ENCODE results near the gene RGS13. TPM values are rescaled to one million over a fixed set of nuclear protein-coding genes. Genes with fewer than 3 reads are reported as not detected.

RGS13 gene
- total RNA-seq, 2 experiments from 2014 or later, result 0.17 to 0.30 TPM

GRCh38 chr1:192668409-192668983 lies 32.5 kb downstream of the RGS13 start:
- no peak overlapping the region for H3K27ac Mint-ChIP-seq
- CTCF ChIA-PET, result no interaction called here
- no peak overlapping the region for H3K27ac ChIP-seq (ENCODE audit: low read depth in 1 of 2, low read length in 2 of 2)
- H3K36me3 Mint-ChIP-seq (ENCODE audit: low read depth), result no peaks in the 10 kb centered on the region
- H3K9me3 Mint-ChIP-seq, result no peaks in the 10 kb centered on the region
- peaks cover 13% of the 10 kb centered on the region for H3K27me3 Mint-ChIP-seq
- DNase-seq (no peak), ATAC-seq (ENCODE audit: poor library complexity) (no peak)
- no peak overlapping the region for H3K4me3 ChIP-seq (ENCODE audit: low read length)
- no peaks in the 10 kb centered on the region for H3K4me1 ChIP-seq (ENCODE audit: insufficient read depth, low read length)
- peaks cover 0 to 6% of the 10 kb centered on the region in 2 experiments for H3K9me3 ChIP-seq (ENCODE audit: control insufficient read depth in 1 of 2, insufficient read depth in 1 of 2, low read length in 2 of 2)
- no peaks in the 10 kb centered on the region for H3K27me3 ChIP-seq (ENCODE audit: control insufficient read depth in 1 of 2, insufficient read depth in 2 of 2, low read length in 2 of 2)
- no peak for TF ChIP-seq CTCF (IDR thresholded peaks at IDR 0.05)
- H3K4me3 Mint-ChIP-seq, result no peak overlapping the region
- no peaks in the 10 kb centered on the region for H3K4me1 Mint-ChIP-seq (ENCODE audit: low read depth)
- POLR2A ChIA-PET, result no interaction called here
- no peaks in the 10 kb centered on the region for H3K36me3 ChIP-seq (ENCODE audit: insufficient read depth, low read length)
- intact Hi-C loops (cut with DNase I, micrococcal nuclease), result no loop called here

GRCh38 chr1:192669174-192669573 lies 33.2 kb downstream of the RGS13 start:
- no peak for TF ChIP-seq CTCF (IDR thresholded peaks at IDR 0.05)
- Mint-ChIP-seq H3K9me3 (no peaks in the 10 kb centered on the region), H3K36me3 (ENCODE audit: low read depth) (no peaks in the 10 kb centered on the region), H3K4me3 (no peak overlapping the region), H3K27me3 (peaks cover 13% of the 10 kb centered on the region), H3K4me1 (ENCODE audit: low read depth) (no peaks in the 10 kb centered on the region), H3K27ac (no peak overlapping the region)
- H3K4me3 ChIP-seq (ENCODE audit: low read length), result no peak overlapping the region
- ATAC-seq (ENCODE audit: poor library complexity) (no peak), DNase-seq (no peak)
- no peaks in the 10 kb centered on the region for H3K4me1 ChIP-seq (ENCODE audit: insufficient read depth, low read length)
- no peaks in the 10 kb centered on the region for H3K27me3 ChIP-seq (ENCODE audit: control insufficient read depth in 1 of 2, insufficient read depth in 2 of 2, low read length in 2 of 2)
- ChIA-PET CTCF (no interaction called here), POLR2A (no interaction called here)
- no peak overlapping the region for H3K27ac ChIP-seq (ENCODE audit: low read depth in 1 of 2, low read length in 2 of 2)
- intact Hi-C loops (cut with DNase I, micrococcal nuclease), result no loop called here
- H3K36me3 ChIP-seq (ENCODE audit: insufficient read depth, low read length), result no peaks in the 10 kb centered on the region
- peaks cover 0 to 6% of the 10 kb centered on the region in 2 experiments for H3K9me3 ChIP-seq (ENCODE audit: control insufficient read depth in 1 of 2, insufficient read depth in 1 of 2, low read length in 2 of 2)

GRCh38 chr1:192675716-192676115 lies 39.8 kb downstream of the RGS13 start:
- DNase-seq (no peak), ATAC-seq (ENCODE audit: poor library complexity) (no peak)
- no peaks in the 10 kb centered on the region for H3K4me1 ChIP-seq (ENCODE audit: insufficient read depth, low read length)
- Mint-ChIP-seq H3K27ac (no peak overlapping the region), H3K9me3 (no peaks in the 10 kb centered on the region), H3K36me3 (ENCODE audit: low read depth) (no peaks in the 10 kb centered on the region), H3K27me3 (peaks cover 13% of the 10 kb centered on the region), H3K4me3 (no peak overlapping the region), H3K4me1 (ENCODE audit: low read depth) (no peaks in the 10 kb centered on the region)
- POLR2A ChIA-PET, result no interaction called here
- H3K36me3 ChIP-seq (ENCODE audit: insufficient read depth, low read length), result no peaks in the 10 kb centered on the region
- no peaks in the 10 kb centered on the region for H3K9me3 ChIP-seq (ENCODE audit: control insufficient read depth in 1 of 2, insufficient read depth in 1 of 2, low read length in 2 of 2)
- CTCF ChIA-PET, result no interaction called here
- no peaks in the 10 kb centered on the region for H3K27me3 ChIP-seq (ENCODE audit: control insufficient read depth in 1 of 2, insufficient read depth in 2 of 2, low read length in 2 of 2)
- H3K27ac ChIP-seq (ENCODE audit: low read depth in 1 of 2, low read length in 2 of 2), result no peak overlapping the region
- intact Hi-C loops (cut with DNase I, micrococcal nuclease), result no loop called here
- TF ChIP-seq CTCF (IDR thresholded peaks at IDR 0.05), result no peak
- H3K4me3 ChIP-seq (ENCODE audit: low read length), result no peak overlapping the region

All from CD4-positive, alpha-beta T cell (primary cell).